ENCODE results near the gene SNX25.
A peak's percentile ranks its signal among the peaks of the same experiment; 100 is the strongest.

Gene SNX25

GRCh38 chr4:185209031-185209851, at the start of gene SNX25:
TSS of gene SNX25 (plus strand) at chr4:185209598. CDS start at chr4:185209827, 229 bp downstream.
- no peaks in the 10 kb centered on the region for H3K27me3 ChIP-seq (ENCODE audit: insufficient read depth, low read length)
- 0 out of 2 replicates have a peak, but pooled peaks cover 5% of the 10 kb centered on the region for H3K36me3 ChIP-seq (ENCODE audit: insufficient read depth, low read length)
- no peaks in the 10 kb centered on the region for H3K9me2 ChIP-seq (ENCODE audit: low read depth, low read length)
- H4K20me1 ChIP-seq (ENCODE audit: insufficient read depth, low read length) = no peaks in the 10 kb centered on the region
- peak within 1 kb of the TSS; percentile 97 for H3K27ac ChIP-seq (ENCODE audit: low read depth, low read length, poor library complexity, severe bottlenecking)
- peaks cover 60% of the 10 kb centered on the region for H3K4me1 ChIP-seq (ENCODE audit: insufficient read depth, low read length, severe bottlenecking)
- H3K9ac ChIP-seq (ENCODE audit: low read length) = peak within 1 kb of the TSS; percentile 83
- peaks cover 10% of the 10 kb centered on the region for H3F3A ChIP-seq (ENCODE audit: insufficient read depth, low read length)
- peaks cover 31% of the 10 kb centered on the region for H3K79me2 ChIP-seq (ENCODE audit: insufficient read depth, low read length)
- peak within 1 kb of the TSS; percentile 87 for H3K4me3 ChIP-seq (ENCODE audit: low read depth, low read length, poor library complexity, severe bottlenecking)
- H3K4me2 ChIP-seq (ENCODE audit: low read length) = peak within 1 kb of the TSS; percentile 68
- no peaks in the 10 kb centered on the region for H3K9me3 ChIP-seq (ENCODE audit: low read length)
- H2AFZ ChIP-seq (ENCODE audit: low read length) = peak within 1 kb of the TSS; percentile 64; the same call in 1 of the 2 replicates
- peak; percentile 23; the same call in 1 of the 2 replicates for TF ChIP-seq CTCF (IDR thresholded peaks at IDR 0.05; ENCODE audit: low read length)
- TF ChIP-seq EZH2 (IDR thresholded peaks at IDR 0.05; ENCODE audit: borderline replicate concordance, low read length) = no peak

GRCh38 chr4:185165605-185166063, 43.8 kb upstream of the SNX25 start:
- Histone ChIP-seq H3K27ac (ENCODE audit: low read depth, low read length, poor library complexity, severe bottlenecking) (no peak overlapping the region), H3K9me2 (ENCODE audit: low read depth, low read length) (no peaks in the 10 kb centered on the region), H3K9ac (ENCODE audit: low read length) (no peak overlapping the region), H4K20me1 (ENCODE audit: insufficient read depth, low read length) (no peaks in the 10 kb centered on the region), H3K4me1 (ENCODE audit: insufficient read depth, low read length, severe bottlenecking) (peaks cover 8% of the 10 kb centered on the region), H3K27me3 (ENCODE audit: insufficient read depth, low read length) (no peaks in the 10 kb centered on the region), H3F3A (ENCODE audit: insufficient read depth, low read length) (no peaks in the 10 kb centered on the region), H3K4me2 (ENCODE audit: low read length) (no peak overlapping the region), H3K9me3 (ENCODE audit: low read length) (no peaks in the 10 kb centered on the region), H2AFZ (ENCODE audit: low read length) (no peak overlapping the region), H3K36me3 (ENCODE audit: insufficient read depth, low read length) (peaks cover 64% of the 10 kb centered on the region), H3K4me3 (ENCODE audit: low read depth, low read length, poor library complexity, severe bottlenecking) (no peak overlapping the region), H3K79me2 (ENCODE audit: insufficient read depth, low read length) (no peaks in the 10 kb centered on the region)
- TF ChIP-seq EZH2 (IDR thresholded peaks at IDR 0.05; ENCODE audit: borderline replicate concordance, low read length) = no peak
- no peak for TF ChIP-seq CTCF (IDR thresholded peaks at IDR 0.05; ENCODE audit: low read length)

GRCh38 chr4:185167234-185167633, 42.2 kb upstream of the SNX25 start:
- no peaks in the 10 kb centered on the region for H3K79me2 ChIP-seq (ENCODE audit: insufficient read depth, low read length)
- H3K27ac ChIP-seq (ENCODE audit: low read depth, low read length, poor library complexity, severe bottlenecking) = no peak overlapping the region
- H3K9me3 ChIP-seq (ENCODE audit: low read length) = no peaks in the 10 kb centered on the region
- H3K9ac ChIP-seq (ENCODE audit: low read length) = no peak overlapping the region
- no peaks in the 10 kb centered on the region for H3K27me3 ChIP-seq (ENCODE audit: insufficient read depth, low read length)
- TF ChIP-seq EZH2 (IDR thresholded peaks at IDR 0.05; ENCODE audit: borderline replicate concordance, low read length) (no peak), CTCF (IDR thresholded peaks at IDR 0.05; ENCODE audit: low read length) (no peak)
- peaks cover 8% of the 10 kb centered on the region for H3K4me1 ChIP-seq (ENCODE audit: insufficient read depth, low read length, severe bottlenecking)
- no peak overlapping the region for H3K4me2 ChIP-seq (ENCODE audit: low read length)
- peaks cover 61% of the 10 kb centered on the region for H3K36me3 ChIP-seq (ENCODE audit: insufficient read depth, low read length)
- H3F3A ChIP-seq (ENCODE audit: insufficient read depth, low read length) = no peaks in the 10 kb centered on the region
- no peak overlapping the region for H3K4me3 ChIP-seq (ENCODE audit: low read depth, low read length, poor library complexity, severe bottlenecking)
- H3K9me2 ChIP-seq (ENCODE audit: low read depth, low read length) = no peaks in the 10 kb centered on the region
- no peak overlapping the region for H2AFZ ChIP-seq (ENCODE audit: low read length)
- no peaks in the 10 kb centered on the region for H4K20me1 ChIP-seq (ENCODE audit: insufficient read depth, low read length)
